ENCODE measurements around the gene MRGPRX4. TPM values are rescaled to one million over a fixed set of nuclear protein-coding genes. Genes with fewer than 3 reads are reported as not detected.

Gene MRGPRX4
- total RNA-seq, 2 donors from 2014 or later, result not detected

- H3K9me3 ChIP-seq, result no peaks in the 10 kb centered on the region
- no peak for DNase-seq
- intact Hi-C loops (cut with DNase I), result no loop called here
- H3K36me3 ChIP-seq, result no peaks in the 10 kb centered on the region
- no peaks in the 10 kb centered on the region for H3K27me3 ChIP-seq
- no peak overlapping the region for H3K4me3 ChIP-seq
- TF ChIP-seq CTCF (IDR thresholded peaks at IDR 0.05), result no peak
- H3K27ac ChIP-seq, result no peak overlapping the region
- H3K9ac ChIP-seq (ENCODE audit: low read depth in 2 of 2, low read length in 2 of 2), result no peak overlapping the region
- no peaks in the 10 kb centered on the region for H3K4me1 ChIP-seq
Observed at GRCh38 chr11:18221274-18221876, 48.7 kb downstream of the MRGPRX4 start.

DNA sequence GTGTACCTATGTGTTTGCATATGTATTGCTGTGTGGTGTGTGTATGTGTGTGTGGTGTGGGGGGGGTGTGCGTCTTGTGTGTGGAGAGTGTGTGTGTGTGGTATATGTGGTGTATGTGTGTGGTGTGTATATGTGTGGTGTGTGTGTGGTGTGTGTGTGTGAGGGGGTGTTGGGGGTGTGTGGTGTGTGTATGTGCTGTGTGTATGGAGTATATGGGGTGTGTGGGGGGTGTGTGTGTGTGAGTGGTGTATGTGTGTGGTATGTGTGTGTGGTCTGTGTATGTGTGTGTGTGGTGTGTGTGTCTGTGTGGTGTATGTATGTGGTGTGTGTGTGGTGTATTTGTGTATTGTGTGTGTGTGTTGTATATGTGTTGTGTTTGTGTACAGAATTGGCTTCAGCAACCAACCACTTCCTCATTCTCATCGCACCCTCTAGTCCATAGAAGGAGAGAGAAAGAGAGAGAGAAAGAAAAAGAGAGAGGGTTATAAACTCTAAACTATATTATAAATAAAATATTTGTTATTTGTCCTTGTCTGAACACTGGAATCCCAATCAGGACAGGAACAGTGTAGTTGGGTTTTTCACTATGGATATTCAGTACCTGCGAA, 50.3 kb downstream of the MRGPRX4 start:
- Histone ChIP-seq H3K4me1 (no peaks in the 10 kb centered on the region), H3K36me3 (no peaks in the 10 kb centered on the region)
- intact Hi-C loops (cut with DNase I), result no loop called here

More for the DNA sequence above, 50.3 kb downstream of the MRGPRX4 start:
- Histone ChIP-seq H3K27me3 (no peaks in the 10 kb centered on the region), H3K9ac (ENCODE audit: low read depth in 2 of 2, low read length in 2 of 2) (no peak overlapping the region), H3K27ac (no peak overlapping the region), H3K9me3 (no peaks in the 10 kb centered on the region), H3K4me3 (no peak overlapping the region)
- TF ChIP-seq CTCF (IDR thresholded peaks at IDR 0.05), result no peak
- no peak for DNase-seq

Other genes with a start within 250 kb of the MRGPRX4 start
- 10 to 100 TPM; 23.2 to 36.2 TPM for gene SERGEF, start 159.8 kb upstream of the MRGPRX4 start, total RNA-seq
- gene TPH1, start 126.6 kb upstream of the MRGPRX4 start, total RNA-seq, result 10 to 100 TPM in 1 of 2 donors, 1 to 10 TPM in 1; 6.7 to 12.4 TPM
- gene SAAL1, start 66.8 kb upstream of the MRGPRX4 start, total RNA-seq, result 10 to 100 TPM; 11.5 to 22.2 TPM
- gene MRGPRX3, start 40.3 kb upstream of the MRGPRX4 start, total RNA-seq, result not detected
- under 1 TPM in 1 of 2 donors, not detected in 1; 0.86 TPM for gene SAA4, start 64.0 kb downstream of the MRGPRX4 start, total RNA-seq
- gene SAA2, start 75.8 kb downstream of the MRGPRX4 start, total RNA-seq, result 10 to 100 TPM in 1 of 2 donors, 1 to 10 TPM in 1; 4.2 to 14.2 TPM
- gene SAA1, start 93.4 kb downstream of the MRGPRX4 start, total RNA-seq, result 10 to 100 TPM in 1 of 2 donors, 1 to 10 TPM in 1; 3.7 to 16.8 TPM
- gene HPS5, start 149.3 kb downstream of the MRGPRX4 start, total RNA-seq, result 10 to 100 TPM in 1 of 2 donors, 1 to 10 TPM in 1; 9.6 to 10.6 TPM
- gene GTF2H1, start 149.7 kb downstream of the MRGPRX4 start, total RNA-seq, result 10 to 100 TPM; 23.5 to 26.2 TPM
- gene LDHA, start 221.7 kb downstream of the MRGPRX4 start, total RNA-seq, result 1,000 to 10,000 TPM in 1 of 2 donors, 100 to 1,000 TPM in 1; 555 to 1,280 TPM
- 1 to 10 TPM; 1.9 to 2.0 TPM for gene LDHC, start 239.5 kb downstream of the MRGPRX4 start, total RNA-seq